OCI-LY7 (cell line): ENCODE measurements around the gene AMMECR1. TPM values are rescaled to one million over a fixed set of nuclear protein-coding genes. Genes with fewer than 3 reads are reported as not detected.

Experiments used
- BruUV-seq: library from RNA; stranded (reverse); fragments of 400-500 nt; replicated peaks from 2 replicates; lab custom pipeline; 2021; lab: Mats Ljungman, UMichigan
- CTCF ChIA-PET: fragments of 300-600 bp; sonication (Branson Sonifier 250); formaldehyde crosslinking; loops from one replicate; lab custom pipeline; 2022; ENCODE audit warnings: antibody characterized with exemption; ENCODE audit not compliant: unreplicated experiment; lab: Charles Lee
- POLR2A ChIA-PET: fragments of 300-600 bp; sonication (Branson Sonifier 250); formaldehyde crosslinking; loops from one replicate; lab custom pipeline; 2022; ENCODE audit warnings: antibody characterized with exemption; lab: Charles Lee
- DNase-seq: peaks from one replicate; pipeline ENCODE4 v3.0.0-alpha.2; 2015; ENCODE audit warnings: low spot score
- H2AFZ ChIP-seq: fragments of 200-600 bp; sonication (generic), shearing (Covaris generic); 2 replicates; pipeline ENCODE4 v1.6.1; 2014; ENCODE audit warnings: mild to moderate bottlenecking, antibody characterized with exemption, low read length, moderate library complexity
- H3K27ac ChIP-seq: fragments of 200-600 bp; sonication (generic); 2 replicates; pipeline ENCODE4 v1.5.1; 2014; ENCODE audit warnings: mixed run types, low read depth, mild to moderate bottlenecking, moderate library complexity, low read length, inconsistent platforms; ENCODE audit not compliant: poor library complexity, severe bottlenecking
- H3K36me3 ChIP-seq: fragments of 200-600 bp; sonication (generic); 2 replicates; pipeline ENCODE4 v1.6.1; 2014; ENCODE audit warnings: mild to moderate bottlenecking, antibody characterized with exemption, low read length, moderate library complexity, mixed read lengths; ENCODE audit not compliant: insufficient read depth
- H3K4me1 ChIP-seq: fragments of 200-600 bp; sonication (generic); 2 replicates; pipeline ENCODE4 v1.5.1; 2014; ENCODE audit warnings: mild to moderate bottlenecking, low read length; ENCODE audit not compliant: insufficient read depth, poor library complexity, severe bottlenecking
- H3K4me2 ChIP-seq: fragments of 200-600 bp; sonication (generic); 2 replicates; pipeline ENCODE4 v1.6.1; 2014; ENCODE audit warnings: mild to moderate bottlenecking, low read length
- H3K4me3 ChIP-seq: fragments of 200-600 bp; sonication (generic); 2 replicates; pipeline ENCODE4 v1.5.1; 2014; ENCODE audit warnings: mild to moderate bottlenecking, low read depth, low read length; ENCODE audit not compliant: poor library complexity, severe bottlenecking
- H3K79me2 ChIP-seq: fragments of 200-600 bp; sonication (generic); 2 replicates; pipeline ENCODE4 v1.6.1; 2016; ENCODE audit warnings: low read depth, mild to moderate bottlenecking, low read length, moderate library complexity, mixed read lengths; ENCODE audit not compliant: insufficient read depth
- H3K9me2 ChIP-seq: fragments of 200-600 bp; sonication (generic); 2 replicates; pipeline ENCODE4 v1.6.1; 2016; ENCODE audit warnings: mild to moderate bottlenecking, low read length, mixed read lengths; ENCODE audit not compliant: insufficient read depth
- H3K9me3 ChIP-seq: fragments of 200-600 bp; sonication (generic); 2 replicates; pipeline ENCODE4 v1.6.1; 2014; ENCODE audit warnings: mild to moderate bottlenecking, mixed run types, low read length, mixed read lengths
- H4K20me1 ChIP-seq: fragments of 200-600 bp; sonication (generic); 2 replicates; pipeline ENCODE4 v1.6.1; 2014; ENCODE audit warnings: mild to moderate bottlenecking, antibody characterized with exemption, low read length, moderate library complexity, mixed read lengths; ENCODE audit not compliant: insufficient read depth
- CTCF ChIP-seq: fragments of 200-600 bp; sonication (generic); conservative IDR thresholded peaks from 2 replicates; pipeline ENCODE4 v1.5.1; 2014; ENCODE audit warnings: mild to moderate bottlenecking, antibody characterized with exemption, low read length, moderate library complexity, mixed read lengths
- EZH2phosphoT487 ChIP-seq: fragments of 200-600 bp; sonication (generic); IDR thresholded peaks from 2 replicates; pipeline ENCODE4 v1.6.1; 2018; ENCODE audit warnings: low read depth, borderline replicate concordance, mild to moderate bottlenecking, mixed run types, antibody characterized with exemption, low read length, moderate library complexity, mixed read lengths
- intact Hi-C: fragments of 100-400 bp; cut with micrococcal nuclease; formaldehyde crosslinking; loops from one replicate; pipeline ENCODE4 v1.10.0; 2022; ENCODE audit not compliant: unreplicated experiment
- total RNA-seq, 2 experiments: library from RNA; depleted of rRNA in 1 of 2; stranded (reverse); fragments of >200 nt in 1 of 2; shearing (Covaris generic) in 1 of 2; gene quantifications; 2 replicates each; pipeline ENCODE4 v1.2.3, GENCODE V29; 2014 to 2022

The AMMECR1 gene
- total RNA-seq, 2 experiments from 2014 or later, result 19.1 to 32.3 TPM

GRCh38 chrX:110310896-110311295 is 7.0 kb downstream of the AMMECR1 start:
- H3K4me2 ChIP-seq, result no peak overlapping the region
- H3K9me2 ChIP-seq, result no peaks in the 10 kb centered on the region
- H4K20me1 ChIP-seq, result peaks cover 13% of the 10 kb centered on the region; the same call in 1 of the 2 replicates
- no TSS peak for BruUV-seq
- TF ChIP-seq CTCF (no peak), EZH2phosphoT487 (no peak)
- no peak for DNase-seq
- intact Hi-C loops, result no loop called here
- H3K36me3 ChIP-seq, result no peaks in the 10 kb centered on the region; the same call in 1 of the 2 replicates
- H3K4me1 ChIP-seq, result peaks cover 33% of the 10 kb centered on the region
- peaks cover 48% of the 10 kb centered on the region for H3K79me2 ChIP-seq
- H3K9me3 ChIP-seq, result no peaks in the 10 kb centered on the region
- ChIA-PET CTCF (no interaction called here), POLR2A (interaction anchor here (1.0 to 1.4 kb wide), 2 partner anchors 11 to 33 kb away, joined by 4 to 5 read pairs; no protein-coding TSS in a partner anchor)
- no peak overlapping the region for H3K27ac ChIP-seq
- H3K4me3 ChIP-seq, result no peak overlapping the region
- no peak overlapping the region for H2AFZ ChIP-seq

- Histone ChIP-seq H3K27ac (no peak overlapping the region), H3K4me3 (no peak overlapping the region), H3K4me2 (no peak overlapping the region), H3K9me2 (no peaks in the 10 kb centered on the region), H3K79me2 (peaks cover 41% of the 10 kb centered on the region; the same call in 1 of the 2 replicates), H3K9me3 (no peaks in the 10 kb centered on the region), H3K36me3 (no peaks in the 10 kb centered on the region; the same call in 1 of the 2 replicates), H4K20me1 (peaks cover 6% of the 10 kb centered on the region; the same call in 1 of the 2 replicates), H3K4me1 (peaks cover 26% of the 10 kb centered on the region), H2AFZ (no peak overlapping the region)
- intact Hi-C loops, result no loop called here
- no TSS peak for BruUV-seq
- no peak for DNase-seq
- CTCF ChIA-PET, result no interaction called here
- TF ChIP-seq EZH2phosphoT487, result no peak
- no peak for TF ChIP-seq CTCF
- POLR2A ChIA-PET, result interaction anchor here (1.4 kb wide), 1 partner anchor 12 kb away, joined by 5 read pairs; no protein-coding TSS in a partner anchor
Observed at GRCh38 chrX:110310000-110310790, 7.7 kb downstream of the AMMECR1 start.

- CTCF ChIA-PET, result no interaction called here
- no peak for DNase-seq
- H3K4me2 ChIP-seq, result no peak overlapping the region
- H3K9me2 ChIP-seq, result no peaks in the 10 kb centered on the region
- H4K20me1 ChIP-seq, result no peaks in the 10 kb centered on the region
- intact Hi-C loops, result no loop called here
- H3K4me3 ChIP-seq, result no peak overlapping the region
- TF ChIP-seq EZH2phosphoT487 (no peak), CTCF (no peak)
- no peak overlapping the region for H2AFZ ChIP-seq
- peaks cover 22% of the 10 kb centered on the region; the same call in 1 of the 2 replicates for H3K79me2 ChIP-seq
- no peaks in the 10 kb centered on the region; the same call in 1 of the 2 replicates for H3K36me3 ChIP-seq
- BruUV-seq, result no TSS peak
- peaks cover 12% of the 10 kb centered on the region for H3K4me1 ChIP-seq
- H3K27ac ChIP-seq, result no peak overlapping the region
- no peaks in the 10 kb centered on the region for H3K9me3 ChIP-seq
- POLR2A ChIA-PET, result interaction anchor here (0.7 kb wide), 1 partner anchor 243 kb away, joined by 3 read pairs; no protein-coding TSS in a partner anchor
Observed at GRCh38 chrX:110308220-110308619, 9.7 kb downstream of the AMMECR1 start.
